Astrocyte (in vitro differentiated cells and primary cell): Measurements from ENCODE around the gene NOX3. TPM values are rescaled to one million over a fixed set of nuclear protein-coding genes. Genes with fewer than 3 reads are reported as not detected.

Source experiments
- DNase-seq: peaks from one replicate; pipeline ENCODE4 v3.0.0-alpha.2; 2010; ENCODE audit warnings: low read depth
- FAIRE-seq: peaks from 2 replicates; lab custom pipeline; 2011; peaks lifted over from hg19 to GRCh38; lab: Jason Lieb, UNC
- H2AFZ ChIP-seq: 2 replicates; pipeline ENCODE4 v1.6.0; 2012; ENCODE audit warnings: low read depth, low read length, inconsistent platforms
- H3K27ac ChIP-seq: 2 replicates; pipeline ENCODE4 v1.5.1; 2011; ENCODE audit warnings: low read depth, low read length, inconsistent platforms
- H3K27me3 ChIP-seq: 2 replicates; pipeline ENCODE4 v1.6.0; 2011; ENCODE audit warnings: low read length, inconsistent platforms; ENCODE audit not compliant: insufficient read depth
- H3K36me3 ChIP-seq: 2 replicates; pipeline ENCODE4 v1.5.1; 2011; ENCODE audit warnings: low read length, inconsistent platforms; ENCODE audit not compliant: insufficient read depth
- H3K4me1 ChIP-seq: 2 replicates; pipeline ENCODE4 v1.5.1; 2011; ENCODE audit warnings: low read length, inconsistent platforms; ENCODE audit not compliant: insufficient read depth
- H3K4me2 ChIP-seq: 2 replicates; pipeline ENCODE4 v1.6.0; 2012; ENCODE audit warnings: low read length, inconsistent platforms
- H3K4me3 ChIP-seq: 2 replicates; pipeline ENCODE4 v1.5.1; 2011; ENCODE audit warnings: low read depth, mild to moderate bottlenecking, low read length, inconsistent platforms; ENCODE audit not compliant: insufficient read depth
- H3K79me2 ChIP-seq: 2 replicates; pipeline ENCODE4 v1.6.0; 2012; ENCODE audit warnings: mild to moderate bottlenecking, low read length, inconsistent platforms; ENCODE audit not compliant: insufficient read depth
- H3K9ac ChIP-seq: 2 replicates; pipeline ENCODE4 v1.6.0; 2012; ENCODE audit warnings: mild to moderate bottlenecking, low read length, inconsistent platforms
- H3K9me3 ChIP-seq: 2 replicates; pipeline ENCODE4 v1.5.1; 2012; ENCODE audit warnings: low read depth, mild to moderate bottlenecking, low read length, inconsistent platforms; ENCODE audit not compliant: insufficient read depth
- H4K20me1 ChIP-seq: 2 replicates; pipeline ENCODE4 v1.6.0; 2012; ENCODE audit warnings: low read length, inconsistent platforms; ENCODE audit not compliant: insufficient read depth
- H3K27ac Mint-ChIP-seq: one replicate; pipeline ENCODE4 v1.8.0; 2021; ENCODE audit warnings: mild to moderate bottlenecking, mixed read lengths; ENCODE audit not compliant: unreplicated experiment
- H3K27me3 Mint-ChIP-seq: one replicate; pipeline ENCODE4 v1.8.0; 2021; ENCODE audit warnings: low read depth, mixed read lengths; ENCODE audit not compliant: unreplicated experiment
- H3K36me3 Mint-ChIP-seq: one replicate; pipeline ENCODE4 v1.8.0; 2021; ENCODE audit warnings: low read depth, mixed read lengths; ENCODE audit not compliant: unreplicated experiment
- H3K4me1 Mint-ChIP-seq: one replicate; pipeline ENCODE4 v1.8.0; 2021; ENCODE audit warnings: low read depth, mixed read lengths; ENCODE audit not compliant: unreplicated experiment
- H3K4me3 Mint-ChIP-seq: one replicate; pipeline ENCODE4 v1.8.0; 2021; ENCODE audit warnings: mild to moderate bottlenecking, moderate library complexity, mixed read lengths; ENCODE audit not compliant: unreplicated experiment
- H3K9me3 Mint-ChIP-seq: one replicate; pipeline ENCODE4 v1.8.0; 2021; ENCODE audit warnings: mild to moderate bottlenecking, mixed read lengths; ENCODE audit not compliant: unreplicated experiment
- EZH2 ChIP-seq: IDR thresholded peaks from 2 replicates; pipeline ENCODE4 v1.6.1; 2012; ENCODE audit warnings: mild to moderate bottlenecking, low read length, inconsistent platforms; ENCODE audit not compliant: insufficient read depth
- total RNA-seq: library from RNA; stranded (reverse); gene quantifications from 2 replicates; pipeline ENCODE4 v1.2.1, GENCODE V29; 2021
- TF ChIP-seq, protein P1 (sequence below): IDR thresholded peaks from 2 replicates; pipeline ENCODE4 v1.5.1; 2011; ENCODE audit warnings: low read depth, mild to moderate bottlenecking, inconsistent platforms, low read length, moderate library complexity; ENCODE audit not compliant: insufficient read depth

NOX3 gene
- total RNA-seq, 1 donor from 2014 or later: 0.30 TPM

DNA sequence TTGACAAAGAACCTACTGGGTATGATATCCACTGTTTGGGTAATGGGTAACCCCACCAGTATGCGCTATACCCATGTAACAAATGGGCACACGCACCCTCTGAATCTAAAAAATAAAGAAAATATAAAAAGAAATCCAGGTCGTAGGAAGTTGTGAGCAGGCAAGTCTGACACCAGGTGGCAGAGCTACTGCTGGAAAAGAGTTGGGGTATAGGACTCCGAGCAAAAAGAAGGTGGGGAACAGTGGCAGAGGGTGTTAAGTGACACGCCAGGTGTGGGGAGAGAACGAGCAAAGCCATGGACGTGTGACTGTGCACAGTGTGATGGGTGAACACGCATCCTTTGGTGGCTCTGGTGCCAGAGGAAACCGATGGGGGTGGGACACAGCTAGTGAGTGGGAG is 46.7 kb downstream of the NOX3 start:
- H3K27ac Mint-ChIP-seq: no peak overlapping the region
- H3K36me3 Mint-ChIP-seq: no peaks in the 10 kb centered on the region
- Histone ChIP-seq H4K20me1 (no peaks in the 10 kb centered on the region), H3K4me2 (no peak overlapping the region), H3K9ac (no peak overlapping the region), H3K9me3 (no peaks in the 10 kb centered on the region), H3K4me1 (no peaks in the 10 kb centered on the region), H3K36me3 (no peaks in the 10 kb centered on the region), H3K27ac (no peak overlapping the region), H2AFZ (no peak overlapping the region), H3K79me2 (no peaks in the 10 kb centered on the region), H3K4me3 (no peak overlapping the region), H3K27me3 (no peaks in the 10 kb centered on the region)
- H3K4me3 Mint-ChIP-seq: no peak overlapping the region
- no peaks in the 10 kb centered on the region for H3K27me3 Mint-ChIP-seq
- no peak for FAIRE-seq
- DNase-seq: no peak
- no peaks in the 10 kb centered on the region for H3K4me1 Mint-ChIP-seq
- no peaks in the 10 kb centered on the region for H3K9me3 Mint-ChIP-seq
- no peak for TF ChIP-seq EZH2
- TF ChIP-seq, protein P1, sequence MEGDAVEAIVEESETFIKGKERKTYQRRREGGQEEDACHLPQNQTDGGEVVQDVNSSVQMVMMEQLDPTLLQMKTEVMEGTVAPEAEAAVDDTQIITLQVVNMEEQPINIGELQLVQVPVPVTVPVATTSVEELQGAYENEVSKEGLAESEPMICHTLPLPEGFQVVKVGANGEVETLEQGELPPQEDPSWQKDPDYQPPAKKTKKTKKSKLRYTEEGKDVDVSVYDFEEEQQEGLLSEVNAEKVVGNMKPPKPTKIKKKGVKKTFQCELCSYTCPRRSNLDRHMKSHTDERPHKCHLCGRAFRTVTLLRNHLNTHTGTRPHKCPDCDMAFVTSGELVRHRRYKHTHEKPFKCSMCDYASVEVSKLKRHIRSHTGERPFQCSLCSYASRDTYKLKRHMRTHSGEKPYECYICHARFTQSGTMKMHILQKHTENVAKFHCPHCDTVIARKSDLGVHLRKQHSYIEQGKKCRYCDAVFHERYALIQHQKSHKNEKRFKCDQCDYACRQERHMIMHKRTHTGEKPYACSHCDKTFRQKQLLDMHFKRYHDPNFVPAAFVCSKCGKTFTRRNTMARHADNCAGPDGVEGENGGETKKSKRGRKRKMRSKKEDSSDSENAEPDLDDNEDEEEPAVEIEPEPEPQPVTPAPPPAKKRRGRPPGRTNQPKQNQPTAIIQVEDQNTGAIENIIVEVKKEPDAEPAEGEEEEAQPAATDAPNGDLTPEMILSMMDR: no peak

DNA sequence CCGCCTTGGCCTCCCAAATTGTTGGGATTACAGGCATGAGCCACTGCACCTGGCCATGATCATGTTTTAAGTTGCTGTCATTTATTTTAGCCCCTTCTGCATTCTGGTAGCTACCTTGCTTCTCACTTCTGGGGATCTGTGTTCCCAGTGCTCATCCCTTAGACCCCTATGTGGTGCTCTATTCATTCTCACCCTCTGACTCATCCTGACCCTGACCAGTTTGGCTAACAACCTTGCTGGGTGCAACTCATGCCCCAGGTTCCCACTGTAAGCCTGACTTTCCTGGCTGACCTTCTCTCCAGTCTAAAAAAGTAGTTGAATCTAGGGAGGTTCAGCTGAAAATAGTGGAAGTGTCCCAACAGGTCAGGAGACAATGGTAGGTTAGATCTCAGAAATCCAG is 47.4 kb downstream of the NOX3 start:
- Mint-ChIP-seq H3K36me3 (no peaks in the 10 kb centered on the region), H3K27ac (no peak overlapping the region), H3K4me3 (no peak overlapping the region), H3K9me3 (no peaks in the 10 kb centered on the region), H3K27me3 (no peaks in the 10 kb centered on the region), H3K4me1 (no peaks in the 10 kb centered on the region)
- Histone ChIP-seq H3K9ac (no peak overlapping the region), H3K27me3 (no peaks in the 10 kb centered on the region), H3K4me2 (no peak overlapping the region), H3K79me2 (no peaks in the 10 kb centered on the region), H3K27ac (no peak overlapping the region), H4K20me1 (no peaks in the 10 kb centered on the region), H3K4me3 (no peak overlapping the region), H3K36me3 (no peaks in the 10 kb centered on the region), H3K9me3 (no peaks in the 10 kb centered on the region), H2AFZ (no peak overlapping the region), H3K4me1 (no peaks in the 10 kb centered on the region)
- no peak for DNase-seq
- no peak for FAIRE-seq
- no peak for TF ChIP-seq EZH2
- TF ChIP-seq, protein P1: no peak

DNA sequence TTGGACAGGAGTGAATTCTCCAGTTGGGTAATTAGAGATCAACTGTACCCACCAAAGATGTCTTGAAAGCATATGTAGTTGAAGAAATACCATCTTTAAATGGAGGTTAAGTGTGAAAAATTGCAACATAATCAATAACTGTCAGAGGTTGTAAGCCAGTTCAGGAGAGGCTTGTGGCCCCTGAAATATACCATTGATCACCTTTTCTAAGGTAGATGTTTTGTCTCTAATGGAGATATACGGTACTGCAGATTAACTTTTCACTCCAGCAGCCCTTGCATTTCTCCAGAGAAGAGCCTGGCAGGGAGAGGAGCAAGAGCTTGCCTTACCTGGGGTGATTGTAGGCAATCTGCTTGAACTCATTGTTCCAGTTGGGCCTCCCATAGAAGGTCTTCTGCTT is 48.8 kb downstream of the NOX3 start:
- H3K9me3 ChIP-seq: no peaks in the 10 kb centered on the region
- FAIRE-seq (no peak), DNase-seq (no peak)
- H2AFZ ChIP-seq: no peak overlapping the region
- H3K36me3 ChIP-seq: no peaks in the 10 kb centered on the region
- no peaks in the 10 kb centered on the region for H3K27me3 ChIP-seq
- Mint-ChIP-seq H3K4me3 (no peak overlapping the region), H3K27ac (no peak overlapping the region), H3K4me1 (no peaks in the 10 kb centered on the region), H3K27me3 (no peaks in the 10 kb centered on the region), H3K36me3 (no peaks in the 10 kb centered on the region), H3K9me3 (no peaks in the 10 kb centered on the region)
- no peak overlapping the region for H3K9ac ChIP-seq
- no peaks in the 10 kb centered on the region for H3K4me1 ChIP-seq
- H3K79me2 ChIP-seq: no peaks in the 10 kb centered on the region
- no peak overlapping the region for H3K4me3 ChIP-seq
- TF ChIP-seq EZH2: no peak
- TF ChIP-seq, protein P1: no peak
- H3K27ac ChIP-seq: no peak overlapping the region
- H4K20me1 ChIP-seq: no peaks in the 10 kb centered on the region
- no peak overlapping the region for H3K4me2 ChIP-seq
